Mammary epithelial cell (primary cell): Measurements from ENCODE around the gene RLN3.

Experiments used
- EZH2 ChIP-seq: IDR thresholded peaks from 2 replicates; pipeline ENCODE4 v1.6.1; 2012; ENCODE audit warnings: low read length, inconsistent platforms, borderline replicate concordance
- TF ChIP-seq, protein P1 (sequence below), 2 donors: IDR thresholded peaks in 1 of 2; conservative IDR thresholded peaks in 1 of 2; 2 replicates each; pipeline ENCODE4 v1.5.1; 2011 to 2012; ENCODE audit warnings: inconsistent platforms in 2 of 2, low read length in 2 of 2, mild to moderate bottlenecking in 2 of 2, control low read depth in 1 of 2, low read depth in 1 of 2; ENCODE audit not compliant: insufficient read depth in 1 of 2; ENCODE audit errors: extremely low read depth in 1 of 2

DNA sequence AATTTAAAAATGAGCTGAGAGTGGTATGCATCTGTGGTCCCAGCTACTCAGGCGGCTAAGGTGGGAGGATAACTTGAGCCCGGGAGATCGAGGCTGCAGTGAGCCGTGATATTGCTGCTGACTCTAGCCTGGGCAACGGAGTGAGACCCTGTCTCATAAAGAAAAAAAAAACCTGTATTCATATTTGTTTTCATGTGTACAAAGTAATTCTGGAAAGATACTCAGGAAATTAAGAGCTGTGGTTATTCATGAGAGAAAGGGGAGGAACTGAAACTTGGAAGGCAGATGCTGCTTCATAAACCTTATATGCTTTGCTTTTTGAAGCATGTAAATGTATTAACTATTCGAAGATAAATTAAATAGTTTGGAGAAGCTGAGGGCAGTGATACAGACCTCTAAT, 8.8 kb upstream of the RLN3 start:
- TF ChIP-seq, protein P1, sequence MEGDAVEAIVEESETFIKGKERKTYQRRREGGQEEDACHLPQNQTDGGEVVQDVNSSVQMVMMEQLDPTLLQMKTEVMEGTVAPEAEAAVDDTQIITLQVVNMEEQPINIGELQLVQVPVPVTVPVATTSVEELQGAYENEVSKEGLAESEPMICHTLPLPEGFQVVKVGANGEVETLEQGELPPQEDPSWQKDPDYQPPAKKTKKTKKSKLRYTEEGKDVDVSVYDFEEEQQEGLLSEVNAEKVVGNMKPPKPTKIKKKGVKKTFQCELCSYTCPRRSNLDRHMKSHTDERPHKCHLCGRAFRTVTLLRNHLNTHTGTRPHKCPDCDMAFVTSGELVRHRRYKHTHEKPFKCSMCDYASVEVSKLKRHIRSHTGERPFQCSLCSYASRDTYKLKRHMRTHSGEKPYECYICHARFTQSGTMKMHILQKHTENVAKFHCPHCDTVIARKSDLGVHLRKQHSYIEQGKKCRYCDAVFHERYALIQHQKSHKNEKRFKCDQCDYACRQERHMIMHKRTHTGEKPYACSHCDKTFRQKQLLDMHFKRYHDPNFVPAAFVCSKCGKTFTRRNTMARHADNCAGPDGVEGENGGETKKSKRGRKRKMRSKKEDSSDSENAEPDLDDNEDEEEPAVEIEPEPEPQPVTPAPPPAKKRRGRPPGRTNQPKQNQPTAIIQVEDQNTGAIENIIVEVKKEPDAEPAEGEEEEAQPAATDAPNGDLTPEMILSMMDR (conservative IDR thresholded peaks at IDR 0.05 in 1 of 2, IDR thresholded peaks at IDR 0.05 in 1 of 2; ENCODE audit: extremely low read depth in 1 of 2, insufficient read depth in 1 of 2, low read depth in 1 of 2, low read length in 2 of 2): no peak
- no peak for TF ChIP-seq EZH2
